Measurements from ENCODE around the gene ARHGEF6.
A peak's percentile ranks its signal among the peaks of the same experiment; 100 is the strongest.
"Not testable (repeated sequence)": the region's sequence is repeated elsewhere in the genome, so short reads cannot be mapped to it uniquely, and the experiment has no call there.

The ARHGEF6 gene

DNA sequence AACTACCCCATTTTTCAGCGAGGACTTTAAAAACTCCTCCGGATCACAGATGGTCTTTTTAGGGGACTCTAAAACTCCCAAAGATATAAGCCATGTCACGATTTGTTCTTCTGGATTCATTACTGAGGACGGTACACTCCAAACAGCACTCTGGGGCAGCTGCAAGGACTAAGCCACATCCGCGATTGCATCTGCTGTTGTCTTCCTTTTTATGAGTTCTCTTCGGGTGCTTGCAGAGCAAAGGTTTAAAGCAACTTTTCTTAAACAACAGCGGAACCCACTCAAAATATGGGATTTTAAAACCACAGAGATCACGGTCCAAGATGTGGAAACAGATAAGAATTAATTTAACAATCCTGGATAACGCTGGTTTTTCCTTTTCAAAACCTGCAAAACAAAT lies at the start of gene ARHGEF6:
Gene ARHGEF6 (minus strand): TSS at position 170 of the 400 bp plus-strand sequence. CDS start 50 bp downstream, at position 120.
- H3K4me3 ChIP-seq, result peak within 1 kb of the TSS in 5 of 7 experiments; percentile 10 to 29 (median 27)
- peak within 1 kb of the TSS in 17 of 21 experiments; percentile 18 to 88 (median 52) for H3K27ac ChIP-seq

DNA sequence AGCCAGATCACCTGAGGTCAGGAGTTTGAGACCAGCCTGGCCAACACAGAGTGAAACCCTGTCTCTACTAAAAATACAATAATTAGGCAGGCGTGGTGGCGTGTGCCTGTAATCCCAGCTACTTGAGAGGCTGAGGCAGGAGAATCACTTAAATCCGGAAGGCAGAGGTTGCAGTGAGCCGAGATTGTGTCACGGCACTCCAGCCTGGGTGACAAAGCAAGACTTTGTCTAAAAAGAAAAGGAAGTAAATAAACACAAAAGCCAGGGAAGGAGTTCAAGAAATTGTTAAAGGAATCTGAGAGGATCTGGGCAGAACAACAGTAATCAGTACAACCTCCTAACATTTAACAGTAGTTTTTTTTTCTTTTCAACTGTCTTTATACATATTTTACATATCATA lies 48.7 kb upstream of the ARHGEF6 start:
- Histone ChIP-seq H3K27ac (no peak overlapping the region), H3K4me3 (no peak overlapping the region)

DNA sequence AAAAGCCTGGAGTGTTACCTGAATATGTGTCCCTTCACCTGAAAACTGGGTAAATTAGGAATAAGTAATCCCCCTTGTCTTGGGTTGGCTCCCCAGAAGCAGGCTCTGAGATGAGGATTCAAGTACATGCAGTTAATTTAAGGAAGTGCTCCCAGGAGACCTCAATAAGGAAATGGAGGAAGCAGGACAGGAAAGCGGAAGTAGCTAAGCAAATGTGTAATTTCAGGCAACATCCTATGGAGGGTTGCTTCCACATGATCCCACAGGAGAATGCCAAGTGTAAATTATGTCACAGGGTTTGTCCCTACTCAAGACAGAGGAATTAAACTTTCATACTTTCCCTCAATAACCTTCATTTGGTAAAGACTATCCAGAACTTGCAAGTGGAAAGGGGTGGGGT lies 48.1 kb upstream of the ARHGEF6 start:
- Histone ChIP-seq H3K4me3 (no peak overlapping the region), H3K27ac (no peak overlapping the region)

- no peak overlapping the region for H3K4me3 ChIP-seq
Observed at GRCh38 chrX:136827026-136827425, 46.3 kb upstream of the ARHGEF6 start.

GRCh38 chrX:136825771-136826170 lies 45.0 kb upstream of the ARHGEF6 start:
- Histone ChIP-seq H3K4me3 (no peak overlapping the region), H3K27ac (no peak overlapping the region)

More at GRCh38 chrX:136827026-136827425, 46.3 kb upstream of the ARHGEF6 start:
- H3K27ac ChIP-seq, result no peak overlapping the region

DNA sequence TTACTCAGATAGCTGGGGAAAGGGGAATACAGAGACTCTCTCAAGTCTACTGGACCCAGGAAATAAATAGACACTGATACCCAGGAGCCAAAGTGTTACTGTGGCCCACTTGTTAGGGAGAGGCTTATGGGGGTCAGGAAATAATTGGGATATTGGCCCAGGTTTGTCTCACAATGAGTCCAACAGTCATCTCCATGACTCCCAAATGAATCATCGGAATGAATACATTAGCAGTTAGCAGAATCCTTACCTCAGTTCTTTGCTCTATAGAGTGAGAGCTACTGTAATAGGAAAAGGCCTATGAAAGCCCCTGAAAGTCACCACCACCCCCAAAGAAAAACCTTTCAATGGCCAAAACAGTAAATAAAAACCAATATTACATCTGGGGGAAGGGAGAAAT lies 42.4 kb upstream of the ARHGEF6 start:
- Histone ChIP-seq H3K27ac (no peak overlapping the region), H3K4me3 (no peak overlapping the region)

- Histone ChIP-seq H3K4me3 (no peak overlapping the region), H3K27ac (no peak overlapping the region)
Observed at GRCh38 chrX:136822337-136823095, 41.8 kb upstream of the ARHGEF6 start.

GRCh38 chrX:136819756-136820155 lies 39.0 kb upstream of the ARHGEF6 start:
- not testable (repeated sequence) for H3K4me3 ChIP-seq, H3K27ac ChIP-seq

GRCh38 chrX:136819031-136819703 lies 38.4 kb upstream of the ARHGEF6 start:
- H3K4me3 ChIP-seq, result no peak overlapping the region
- no peak overlapping the region for H3K27ac ChIP-seq

GRCh38 chrX:136816975-136817374 lies 36.2 kb upstream of the ARHGEF6 start:
- no peak overlapping the region for H3K4me3 ChIP-seq
- H3K27ac ChIP-seq, result no peak overlapping the region

DNA sequence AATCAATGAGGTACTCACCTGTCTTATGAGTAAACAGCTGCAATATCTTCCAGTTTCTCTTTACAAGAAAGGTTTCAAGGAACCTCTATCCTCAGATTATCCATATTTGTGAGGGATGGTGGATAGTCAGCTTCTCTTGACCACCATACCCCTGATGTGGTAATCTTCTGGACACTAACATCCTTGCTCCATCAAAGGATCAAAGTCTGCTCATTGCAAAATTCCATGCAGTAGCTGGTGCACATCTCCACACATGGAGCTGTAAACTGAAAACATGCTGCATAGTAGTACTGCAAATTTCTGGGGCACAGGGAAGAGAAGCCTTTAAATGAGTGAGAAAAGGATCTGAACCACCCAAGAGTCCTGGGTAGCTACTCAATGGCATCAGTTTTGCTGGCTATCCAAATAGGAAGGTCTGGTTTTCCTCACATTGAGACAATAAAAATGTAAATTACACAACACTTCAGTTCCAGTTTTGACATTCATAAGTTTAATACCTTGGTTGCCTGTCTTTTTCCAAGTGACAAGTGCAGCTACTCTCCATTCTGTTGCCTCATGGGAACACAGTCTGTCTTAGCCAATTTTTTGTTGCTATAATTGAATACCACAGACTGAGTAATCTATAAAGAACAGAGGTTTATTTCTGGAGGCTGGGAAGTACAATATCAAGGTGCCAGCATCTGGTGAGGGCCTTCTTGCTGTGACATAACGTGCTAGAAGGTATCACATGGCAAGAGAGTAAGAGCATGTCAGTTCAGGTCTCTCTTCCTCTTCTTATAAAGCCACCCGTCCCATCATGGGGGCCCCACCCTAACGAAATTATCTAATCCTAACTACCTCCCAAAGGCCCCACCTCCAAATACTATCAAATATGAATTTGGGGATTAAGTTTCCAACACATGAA lies 34.4 kb upstream of the ARHGEF6 start:
- Histone ChIP-seq H3K4me3 (no peak overlapping the region), H3K27ac (no peak overlapping the region)

GRCh38 chrX:136812286-136812685 lies 31.6 kb upstream of the ARHGEF6 start:
- H3K4me3 ChIP-seq, result no peak overlapping the region
- H3K27ac ChIP-seq, result no peak overlapping the region

DNA sequence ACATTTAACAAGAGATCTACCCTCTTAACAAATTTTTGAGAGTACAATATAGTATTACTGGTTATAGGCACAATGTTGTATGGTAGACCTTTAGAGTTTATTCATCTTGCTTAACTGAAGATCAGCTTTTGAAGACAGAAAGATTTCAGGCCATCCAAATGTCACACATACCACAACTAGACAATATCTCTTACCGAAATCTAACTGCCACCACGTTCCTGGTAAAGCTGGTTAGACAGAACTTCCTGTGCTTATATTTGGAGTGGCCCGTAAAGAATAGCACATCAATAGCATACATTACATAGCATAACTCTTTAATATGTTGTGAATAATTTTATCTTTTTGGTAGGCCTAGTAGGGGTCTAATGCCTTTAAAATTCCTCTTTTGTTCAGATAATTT lies 29.8 kb upstream of the ARHGEF6 start:
- H3K27ac ChIP-seq, result no peak overlapping the region
- no peak overlapping the region for H3K4me3 ChIP-seq

GRCh38 chrX:136806891-136807410 lies 26.2 kb upstream of the ARHGEF6 start:
- H3K27ac ChIP-seq, result no peak overlapping the region

GRCh38 chrX:136802515-136802914 lies 21.8 kb upstream of the ARHGEF6 start:
- Histone ChIP-seq H3K27ac (no peak overlapping the region), H3K4me3 (no peak overlapping the region)

More at GRCh38 chrX:136806891-136807410, 26.2 kb upstream of the ARHGEF6 start:
- H3K4me3 ChIP-seq, result no peak overlapping the region

DNA sequence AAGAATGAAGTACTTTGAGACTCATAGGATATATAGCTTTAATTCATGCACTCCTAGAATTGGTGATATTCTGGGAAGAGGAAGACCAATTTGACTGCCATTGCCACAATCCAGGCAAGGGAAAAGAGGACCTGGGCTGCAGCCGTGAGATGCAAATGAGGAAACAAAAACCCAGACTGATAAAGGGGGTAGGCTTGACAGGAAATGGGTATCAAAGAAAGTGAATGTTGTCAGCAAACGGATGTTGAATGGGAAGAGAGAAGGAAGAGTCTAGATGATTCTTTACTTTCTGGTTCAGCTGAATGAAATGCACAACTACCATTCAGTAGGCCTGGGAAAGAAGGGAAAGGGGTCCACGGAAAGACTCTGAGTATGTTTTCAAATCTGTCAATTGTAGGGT lies 17.1 kb upstream of the ARHGEF6 start:
- Histone ChIP-seq H3K27ac (no peak overlapping the region), H3K4me3 (no peak overlapping the region)

DNA sequence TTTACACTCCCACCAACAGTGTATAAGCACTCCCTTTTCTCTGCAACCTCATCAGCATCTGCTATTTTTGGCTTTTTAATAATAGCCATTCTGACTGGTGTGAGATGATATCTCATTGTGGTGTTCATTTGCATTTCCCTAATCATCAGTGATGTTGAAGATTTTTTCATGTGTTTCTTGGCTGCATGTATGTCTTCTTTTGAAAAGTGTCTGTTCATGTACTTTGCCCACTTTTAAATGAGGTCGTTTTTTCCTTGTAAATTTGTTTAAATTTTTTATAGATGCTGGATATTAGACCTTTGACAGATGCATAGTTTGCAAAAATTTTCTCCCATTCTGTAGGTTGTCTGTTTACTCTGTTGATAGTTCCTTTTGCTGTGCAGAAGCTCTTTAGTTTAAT lies 14.4 kb upstream of the ARHGEF6 start:
- not testable (repeated sequence) for H3K27ac ChIP-seq

DNA sequence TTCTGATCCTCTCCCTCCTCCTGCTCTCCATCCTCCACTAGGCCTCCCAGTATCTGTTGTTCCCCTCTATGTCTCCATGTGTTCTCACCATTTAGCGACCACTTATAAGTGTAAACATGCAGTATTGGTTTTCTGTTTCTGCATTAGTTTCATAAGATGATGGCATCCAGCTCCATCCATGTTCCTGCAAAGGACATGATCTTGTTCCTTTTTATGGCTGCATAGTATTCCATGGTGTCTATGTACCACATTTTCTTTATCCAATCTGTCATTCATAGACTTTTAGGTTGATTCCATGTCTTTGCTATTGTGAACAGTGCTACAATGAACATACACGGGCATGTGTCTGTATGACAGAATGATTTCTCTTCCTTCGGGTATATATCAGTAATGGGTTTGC lies 13.9 kb upstream of the ARHGEF6 start:
- H3K4me3 ChIP-seq, H3K27ac ChIP-seq: not testable (repeated sequence)

More for the DNA sequence above, 14.4 kb upstream of the ARHGEF6 start:
- not testable (repeated sequence) for H3K4me3 ChIP-seq

- Histone ChIP-seq H3K4me3 (no peak overlapping the region), H3K27ac (no peak overlapping the region)
Observed at GRCh38 chrX:136794080-136794479, 13.3 kb upstream of the ARHGEF6 start.

- no peak overlapping the region for H3K27ac ChIP-seq
- H3K4me3 ChIP-seq, result no peak overlapping the region
Observed at GRCh38 chrX:136789856-136790255, 9.1 kb upstream of the ARHGEF6 start.
